ENCODE measurements around the gene EEF2KMT.
"Not testable (repeated sequence)": the region's sequence is repeated elsewhere in the genome, so short reads cannot be mapped to it uniquely, and the experiment has no call there.

EEF2KMT gene

GRCh38 chr16:5097470-5098220 lies at the start of gene EEF2KMT:
Gene EEF2KMT, minus strand, starts transcription at chr16:5097795. Its CDS starts 56 bp downstream, at chr16:5097739.
- peak; percentile 74 for DNase-seq (ENCODE audit: low spot score)

GRCh38 chr16:5144621-5144956 lies 47.0 kb upstream of the EEF2KMT start:
- DNase-seq (ENCODE audit: low spot score), result not testable (repeated sequence)

GRCh38 chr16:5143761-5144620 lies 46.4 kb upstream of the EEF2KMT start:
- DNase-seq (ENCODE audit: low spot score), result no peak

GRCh38 chr16:5140151-5140550 lies 42.6 kb upstream of the EEF2KMT start:
- not testable (repeated sequence) for DNase-seq (ENCODE audit: low spot score)

GRCh38 chr16:5134739-5135452 lies 37.3 kb upstream of the EEF2KMT start:
- DNase-seq (ENCODE audit: low spot score), result not testable (repeated sequence)

GRCh38 chr16:5132915-5133600 lies 35.5 kb upstream of the EEF2KMT start:
- DNase-seq (ENCODE audit: low spot score), result not testable (repeated sequence)

GRCh38 chr16:5131467-5132004 lies 33.9 kb upstream of the EEF2KMT start:
- not testable (repeated sequence) for DNase-seq (ENCODE audit: low spot score)

- not testable (repeated sequence) for DNase-seq (ENCODE audit: low spot score)
Measured at GRCh38 chr16:5117300-5118087, 19.9 kb upstream of the EEF2KMT start.

- DNase-seq (ENCODE audit: low spot score), result not testable (repeated sequence)
Measured at GRCh38 chr16:5116780-5117295, 19.2 kb upstream of the EEF2KMT start.

GRCh38 chr16:5110933-5111332 lies 13.3 kb upstream of the EEF2KMT start:
- not testable (repeated sequence) for DNase-seq (ENCODE audit: low spot score)

GRCh38 chr16:5108505-5109158 lies 11.0 kb upstream of the EEF2KMT start:
- no peak for DNase-seq (ENCODE audit: low spot score)

GRCh38 chr16:5105039-5105438 lies 7.4 kb upstream of the EEF2KMT start:
- DNase-seq (ENCODE audit: low spot score), result not testable (repeated sequence)

- not testable (repeated sequence) for DNase-seq (ENCODE audit: low spot score)
Measured at GRCh38 chr16:5103296-5104032, 5.9 kb upstream of the EEF2KMT start.

GRCh38 chr16:5099174-5099573 lies 1.6 kb upstream of the EEF2KMT start:
- not testable (repeated sequence) for DNase-seq (ENCODE audit: low spot score)

- not testable (repeated sequence) for DNase-seq (ENCODE audit: low spot score)
Measured at GRCh38 chr16:5098221-5099159, 895 bp upstream of the EEF2KMT start.

- not testable (repeated sequence) for DNase-seq (ENCODE audit: low spot score)
Measured at GRCh38 chr16:5097061-5097469, 530 bp downstream of the EEF2KMT start.

- not testable (repeated sequence) for DNase-seq (ENCODE audit: low spot score)
Measured at GRCh38 chr16:5096437-5097060, 1.0 kb downstream of the EEF2KMT start.

Data from COLO829 (cell line).